ENCODE data around the gene ZNRD2.

GRCh38 chr11:65536412-65537295 lies 33.6 kb upstream of the ZNRD2 start:
- TF ChIP-seq CTCF (IDR thresholded peaks at IDR 0.05) (no peak), POLR2A (IDR thresholded peaks at IDR 0.05) (no peak)
